Loucy (cell line): Measurements from ENCODE around the gene ICOSLG.
"Not testable (repeated sequence)": the region's sequence is repeated elsewhere in the genome, so short reads cannot be mapped to it uniquely, and the experiment has no call there.

Source experiments
- H2AFZ ChIP-seq: fragments of 200-600 bp; sonication (generic); 2 replicates; pipeline ENCODE4 v1.6.0; 2016; ENCODE audit warnings: antibody characterized with exemption, mild to moderate bottlenecking, low read length, moderate library complexity
- H3F3A ChIP-seq: fragments of 200-600 bp; 2 replicates; pipeline ENCODE4 v1.6.0; 2016; ENCODE audit warnings: antibody characterized with exemption, low read depth, mild to moderate bottlenecking
- H3K27me3 ChIP-seq: fragments of 200-600 bp; sonication (generic); 2 replicates; pipeline ENCODE4 v1.6.1; 2014; ENCODE audit warnings: low read length, mild to moderate bottlenecking; ENCODE audit not compliant: insufficient read depth, poor library complexity, severe bottlenecking
- H3K36me3 ChIP-seq: fragments of 200-600 bp; sonication (generic); 2 replicates; pipeline ENCODE4 v1.6.1; 2016; ENCODE audit warnings: low read length; ENCODE audit not compliant: insufficient read depth
- H3K4me1 ChIP-seq: fragments of 200-600 bp; sonication (generic); 2 replicates; pipeline ENCODE4 v1.5.1; 2014; ENCODE audit warnings: low read length, mild to moderate bottlenecking; ENCODE audit not compliant: insufficient read depth, poor library complexity, severe bottlenecking
- H3K4me2 ChIP-seq: fragments of 200-600 bp; sonication (generic); 2 replicates; pipeline ENCODE4 v1.6.0; 2014; ENCODE audit warnings: antibody characterized with exemption, low read length, low read depth, mild to moderate bottlenecking; ENCODE audit not compliant: poor library complexity, severe bottlenecking
- H3K4me3 ChIP-seq: fragments of 200-600 bp; sonication (generic); 2 replicates; pipeline ENCODE4 v1.5.1; 2014; ENCODE audit warnings: low read length, mild to moderate bottlenecking, mixed read lengths; ENCODE audit not compliant: poor library complexity, severe bottlenecking
- H3K79me2 ChIP-seq: fragments of 200-600 bp; sonication (generic); 2 replicates; pipeline ENCODE4 v1.6.1; 2014; ENCODE audit warnings: low read length; ENCODE audit not compliant: insufficient read depth
- H3K9ac ChIP-seq: fragments of 200-600 bp; sonication (generic); 2 replicates; pipeline ENCODE4 v1.6.0; 2014; ENCODE audit warnings: mild to moderate bottlenecking, low read depth, low read length, moderate library complexity; ENCODE audit not compliant: poor library complexity, severe bottlenecking
- H3K9me2 ChIP-seq: fragments of 200-600 bp; sonication (generic); replicated peaks from 2 replicates; pipeline ENCODE4 v1.6.1; 2016; ENCODE audit warnings: low read depth, low read length, mixed read lengths
- H3K9me3 ChIP-seq: fragments of 200-600 bp; sonication (generic); 2 replicates; pipeline ENCODE4 v1.6.1; 2014; ENCODE audit warnings: mild to moderate bottlenecking, antibody characterized with exemption, low read length, low read depth; ENCODE audit not compliant: insufficient read depth
- H4K20me1 ChIP-seq: fragments of 200-600 bp; sonication (generic); 2 replicates; pipeline ENCODE4 v1.6.0; 2014; ENCODE audit warnings: antibody characterized with exemption, low read length, mild to moderate bottlenecking; ENCODE audit not compliant: insufficient read depth, poor library complexity, severe bottlenecking
- EZH2phosphoT487 ChIP-seq: fragments of 200-600 bp; IDR thresholded peaks from 2 replicates; pipeline ENCODE4 v1.6.1; 2018; ENCODE audit warnings: antibody characterized with exemption, mild to moderate bottlenecking, moderate library complexity, borderline replicate concordance
- TF ChIP-seq, protein P1 (sequence below): fragments of 200-600 bp; sonication (generic); conservative IDR thresholded peaks from 2 replicates; pipeline ENCODE4 v1.5.1; 2014; ENCODE audit warnings: mild to moderate bottlenecking, antibody characterized with exemption, low read length

The ICOSLG gene

GRCh38 chr21:44283948-44284347 lies 43.2 kb upstream of the ICOSLG start:
- no peaks in the 10 kb centered on the region for H3K79me2 ChIP-seq
- no peaks in the 10 kb centered on the region for H3K36me3 ChIP-seq
- H3K9me2 ChIP-seq: no peaks in the 10 kb centered on the region
- H3K4me2 ChIP-seq: no peak overlapping the region
- no peak for TF ChIP-seq EZH2phosphoT487
- TF ChIP-seq, protein P1, sequence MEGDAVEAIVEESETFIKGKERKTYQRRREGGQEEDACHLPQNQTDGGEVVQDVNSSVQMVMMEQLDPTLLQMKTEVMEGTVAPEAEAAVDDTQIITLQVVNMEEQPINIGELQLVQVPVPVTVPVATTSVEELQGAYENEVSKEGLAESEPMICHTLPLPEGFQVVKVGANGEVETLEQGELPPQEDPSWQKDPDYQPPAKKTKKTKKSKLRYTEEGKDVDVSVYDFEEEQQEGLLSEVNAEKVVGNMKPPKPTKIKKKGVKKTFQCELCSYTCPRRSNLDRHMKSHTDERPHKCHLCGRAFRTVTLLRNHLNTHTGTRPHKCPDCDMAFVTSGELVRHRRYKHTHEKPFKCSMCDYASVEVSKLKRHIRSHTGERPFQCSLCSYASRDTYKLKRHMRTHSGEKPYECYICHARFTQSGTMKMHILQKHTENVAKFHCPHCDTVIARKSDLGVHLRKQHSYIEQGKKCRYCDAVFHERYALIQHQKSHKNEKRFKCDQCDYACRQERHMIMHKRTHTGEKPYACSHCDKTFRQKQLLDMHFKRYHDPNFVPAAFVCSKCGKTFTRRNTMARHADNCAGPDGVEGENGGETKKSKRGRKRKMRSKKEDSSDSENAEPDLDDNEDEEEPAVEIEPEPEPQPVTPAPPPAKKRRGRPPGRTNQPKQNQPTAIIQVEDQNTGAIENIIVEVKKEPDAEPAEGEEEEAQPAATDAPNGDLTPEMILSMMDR: no peak
- H2AFZ ChIP-seq: no peak overlapping the region
- H3K4me3 ChIP-seq: no peak overlapping the region
- H3F3A ChIP-seq: no peaks in the 10 kb centered on the region
- H3K27me3 ChIP-seq: no peaks in the 10 kb centered on the region
- H3K4me1 ChIP-seq: no peaks in the 10 kb centered on the region
- H3K9ac ChIP-seq: no peak overlapping the region
- H3K9me3 ChIP-seq: no peaks in the 10 kb centered on the region
- no peaks in the 10 kb centered on the region for H4K20me1 ChIP-seq

- not testable (repeated sequence) for H4K20me1 ChIP-seq, H3K79me2 ChIP-seq, H3K36me3 ChIP-seq, H3K4me2 ChIP-seq, H3K9ac ChIP-seq, H3K27me3 ChIP-seq, H3K9me2 ChIP-seq, H2AFZ ChIP-seq, H3K4me3 ChIP-seq, H3K4me1 ChIP-seq, H3F3A ChIP-seq, H3K9me3 ChIP-seq
Measured at GRCh38 chr21:44283211-44283785, 42.6 kb upstream of the ICOSLG start.

DNA sequence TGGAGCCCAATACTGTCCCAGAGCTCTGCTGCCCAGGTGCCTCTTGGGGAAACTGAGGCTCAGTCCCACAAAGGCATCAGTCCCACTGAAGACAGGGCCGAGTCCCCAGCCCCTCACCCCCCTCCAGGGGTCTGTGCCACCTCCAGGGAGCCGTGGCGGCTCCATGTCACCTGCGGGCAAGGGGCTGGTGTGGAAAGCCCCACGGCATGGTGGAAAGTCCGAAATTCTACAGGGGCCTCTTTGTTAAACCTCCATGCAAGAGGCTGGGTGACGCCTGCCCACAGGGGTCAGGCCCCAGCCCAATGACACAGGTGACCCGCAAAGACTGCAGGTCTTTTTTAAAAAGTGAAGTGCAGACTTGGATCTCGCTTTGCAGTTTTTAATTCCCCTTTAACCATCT lies 41.6 kb upstream of the ICOSLG start:
- TF ChIP-seq, protein P1: no peak
- TF ChIP-seq EZH2phosphoT487: no peak
- Histone ChIP-seq H3K9me3 (no peaks in the 10 kb centered on the region), H3K36me3 (no peaks in the 10 kb centered on the region), H3K79me2 (no peaks in the 10 kb centered on the region), H3K4me3 (no peak overlapping the region), H3K27me3 (no peaks in the 10 kb centered on the region), H3F3A (no peaks in the 10 kb centered on the region), H3K9me2 (no peaks in the 10 kb centered on the region), H3K4me2 (no peak overlapping the region), H3K4me1 (no peaks in the 10 kb centered on the region), H4K20me1 (no peaks in the 10 kb centered on the region), H3K9ac (no peak overlapping the region), H2AFZ (no peak overlapping the region)

DNA sequence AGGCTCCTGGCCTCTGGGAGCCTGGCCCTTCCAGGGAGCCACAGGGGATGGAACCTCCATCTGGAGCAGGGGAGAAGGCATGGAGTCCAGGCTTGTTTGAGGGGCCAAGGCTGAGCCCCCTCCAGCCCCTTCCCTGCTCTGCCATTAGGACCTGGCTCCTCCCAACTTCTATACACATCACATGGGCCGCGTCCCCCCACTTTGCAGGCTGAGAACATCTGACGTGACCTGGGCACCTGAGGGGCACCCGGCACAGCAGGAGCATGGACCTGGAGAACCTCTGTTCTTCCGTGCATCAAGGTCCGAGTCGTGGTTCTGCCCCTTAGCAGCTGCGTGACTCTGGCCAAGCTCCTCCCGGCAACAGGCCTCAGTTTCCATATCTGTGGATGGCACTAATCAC lies 41.1 kb upstream of the ICOSLG start:
- no peaks in the 10 kb centered on the region for H3K36me3 ChIP-seq
- no peak overlapping the region for H3K9ac ChIP-seq
- no peaks in the 10 kb centered on the region for H3K9me2 ChIP-seq
- no peaks in the 10 kb centered on the region for H3K4me1 ChIP-seq
- H4K20me1 ChIP-seq: no peaks in the 10 kb centered on the region
- no peaks in the 10 kb centered on the region for H3F3A ChIP-seq
- no peak overlapping the region for H2AFZ ChIP-seq
- TF ChIP-seq EZH2phosphoT487: no peak
- TF ChIP-seq, protein P1: no peak
- no peak overlapping the region for H3K4me3 ChIP-seq
- no peaks in the 10 kb centered on the region for H3K9me3 ChIP-seq
- H3K27me3 ChIP-seq: no peaks in the 10 kb centered on the region
- H3K4me2 ChIP-seq: no peak overlapping the region
- H3K79me2 ChIP-seq: no peaks in the 10 kb centered on the region
